Subcutaneous abdominal adipose tissue (tissue), 5 donors: ENCODE results near the gene PTPN3.

Source experiments
- H3K27ac ChIP-seq: one replicate; pipeline ENCODE4 v1.7.0; 2013; ENCODE audit warnings: low read depth, mild to moderate bottlenecking, inconsistent platforms, low read length, moderate library complexity
- H3K27me3 ChIP-seq, 5 donors: one replicate each; pipeline ENCODE4 v1.7.0; 2013; ENCODE audit warnings: low read length in 5 of 5, inconsistent platforms in 1 of 5; ENCODE audit not compliant: control insufficient read depth in 5 of 5, insufficient read depth in 4 of 5
- H3K36me3 ChIP-seq, 5 donors: one replicate each; pipeline ENCODE4 v1.7.0; 2013; ENCODE audit warnings: low read length in 5 of 5; ENCODE audit not compliant: control insufficient read depth in 5 of 5, insufficient read depth in 5 of 5
- H3K4me1 ChIP-seq, 5 donors: one replicate each; pipeline ENCODE4 v1.7.0; 2013; ENCODE audit warnings: low read length in 5 of 5, mild to moderate bottlenecking in 3 of 5, moderate library complexity in 1 of 5; ENCODE audit not compliant: control insufficient read depth in 5 of 5, insufficient read depth in 5 of 5
- H3K4me3 ChIP-seq, 5 donors: one replicate each; pipeline ENCODE4 v1.7.0; 2013; ENCODE audit warnings: low read length in 5 of 5, low read depth in 1 of 5
- H3K9ac ChIP-seq, 5 donors: one replicate each; pipeline ENCODE4 v1.7.0; 2013; ENCODE audit warnings: low read length in 5 of 5, mild to moderate bottlenecking in 4 of 5, moderate library complexity in 3 of 5
- H3K9me3 ChIP-seq, 5 donors: one replicate each; pipeline ENCODE4 v1.7.0; 2013; ENCODE audit warnings: low read length in 5 of 5; ENCODE audit not compliant: control insufficient read depth in 5 of 5
- donor health status: healthy.
- donor health status: healthy.
- donor health status: healthy.
- donor health status: healthy.
- donor health status: healthy.

PTPN3 gene

DNA sequence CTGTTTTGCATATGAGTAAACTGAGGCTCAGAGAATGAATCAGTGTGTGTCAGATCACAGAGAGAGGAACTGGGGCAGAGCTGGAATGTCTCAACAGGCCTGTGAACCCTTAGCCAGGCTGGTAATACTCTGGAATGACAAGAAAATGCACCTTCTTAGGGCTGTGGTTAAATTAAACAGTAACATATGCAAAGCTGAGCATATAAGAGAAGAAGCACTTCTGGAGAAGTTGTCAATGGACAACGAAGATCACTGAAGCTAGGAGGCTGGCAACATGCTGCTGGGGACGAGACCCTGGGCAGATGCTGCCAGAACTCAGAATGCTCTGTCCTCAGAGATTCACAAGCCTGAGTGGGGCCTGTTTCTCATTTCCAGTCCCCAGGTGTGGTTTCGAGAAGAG lies 112.6 kb downstream of the PTPN3 start:
- H3K9me3 ChIP-seq, result no peaks in the 10 kb centered on the region
- no peaks in the 10 kb centered on the region for H3K4me1 ChIP-seq
- H3K36me3 ChIP-seq, result peaks cover 5 to 92% (median 68%) of the 10 kb centered on the region in 5 donors

DNA sequence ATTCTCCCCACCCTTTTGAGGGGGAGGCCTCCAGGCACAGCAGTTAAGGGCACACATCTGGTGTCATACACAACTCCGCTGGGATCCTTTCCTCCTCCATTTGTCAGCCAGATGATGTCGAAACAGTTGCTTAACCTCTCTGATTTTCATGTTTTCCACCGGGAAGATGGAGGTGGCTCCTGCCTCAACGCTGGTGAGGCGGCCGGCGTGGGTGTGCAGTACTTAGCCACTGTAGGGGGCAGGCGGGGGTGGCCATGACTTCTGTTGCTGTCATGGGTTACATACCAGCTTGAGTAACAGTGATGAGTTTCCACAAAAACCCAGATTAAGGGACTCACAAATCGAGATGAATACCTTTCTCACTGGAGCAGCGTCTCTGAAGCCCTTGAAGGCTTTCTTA lies 114.2 kb downstream of the PTPN3 start:
- Histone ChIP-seq H3K27me3 (no peaks in the 10 kb centered on the region), H3K9me3 (no peaks in the 10 kb centered on the region), H3K4me3 (no peak overlapping the region), H3K36me3 (peaks cover 3 to 90% (median 64%) of the 10 kb centered on the region in 5 donors), H3K4me1 (no peaks in the 10 kb centered on the region), H3K27ac (no peak overlapping the region), H3K9ac (no peak overlapping the region)

More for the DNA sequence above, 112.6 kb downstream of the PTPN3 start:
- no peak overlapping the region for H3K9ac ChIP-seq
- no peak overlapping the region for H3K4me3 ChIP-seq
- no peaks in the 10 kb centered on the region for H3K27me3 ChIP-seq
- no peak overlapping the region for H3K27ac ChIP-seq

DNA sequence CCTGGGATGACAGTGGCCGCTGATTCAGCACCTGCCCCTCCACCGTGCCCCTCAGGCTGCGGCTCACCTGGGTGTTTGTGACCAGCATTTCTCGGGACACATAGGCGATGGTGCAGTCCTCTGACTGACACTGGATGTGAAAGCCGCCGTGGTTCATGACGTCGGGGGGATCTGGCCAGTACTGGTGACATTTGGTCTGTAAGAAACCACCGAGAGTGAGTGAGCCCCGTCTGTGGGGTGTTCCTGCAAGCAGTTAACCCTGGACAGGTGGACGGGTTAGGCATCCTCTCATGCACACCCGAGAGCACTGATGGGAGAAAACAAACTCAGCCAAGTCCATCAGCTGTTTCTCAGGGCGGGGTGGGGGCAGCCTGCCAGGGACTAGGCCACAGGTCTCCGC lies 114.8 kb downstream of the PTPN3 start:
- no peaks in the 10 kb centered on the region for H3K27me3 ChIP-seq
- H3K36me3 ChIP-seq, result peaks cover 0 to 88% (median 64%) of the 10 kb centered on the region in 5 donors
- H3K4me1 ChIP-seq, result no peaks in the 10 kb centered on the region
- H3K4me3 ChIP-seq, result no peak overlapping the region
- no peaks in the 10 kb centered on the region for H3K9me3 ChIP-seq
- no peak overlapping the region for H3K9ac ChIP-seq
- H3K27ac ChIP-seq, result no peak overlapping the region

DNA sequence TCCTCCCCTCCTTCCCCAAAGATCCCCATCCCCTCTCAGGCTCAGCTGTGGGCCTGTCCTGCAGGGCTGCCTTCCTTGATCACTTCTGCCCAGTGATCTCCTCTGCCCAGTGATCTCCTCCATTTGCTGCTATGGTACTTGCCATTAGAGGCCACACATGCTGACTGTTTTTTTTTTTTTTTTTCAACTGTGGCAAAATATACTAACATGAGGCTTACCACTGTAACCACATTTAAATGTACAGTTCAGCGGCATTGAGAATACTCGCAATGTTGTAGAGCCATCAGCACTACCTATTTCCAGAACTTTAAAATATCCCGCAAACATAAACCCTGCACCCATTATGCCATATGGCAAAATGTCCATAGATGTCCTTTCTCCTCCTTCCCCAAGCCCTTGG lies 115.5 kb downstream of the PTPN3 start:
- Histone ChIP-seq H3K4me3 (no peak overlapping the region), H3K36me3 (peaks cover 0 to 82% (median 58%) of the 10 kb centered on the region in 5 donors), H3K4me1 (no peaks in the 10 kb centered on the region), H3K9ac (no peak overlapping the region), H3K9me3 (no peaks in the 10 kb centered on the region), H3K27ac (no peak overlapping the region), H3K27me3 (no peaks in the 10 kb centered on the region)

DNA sequence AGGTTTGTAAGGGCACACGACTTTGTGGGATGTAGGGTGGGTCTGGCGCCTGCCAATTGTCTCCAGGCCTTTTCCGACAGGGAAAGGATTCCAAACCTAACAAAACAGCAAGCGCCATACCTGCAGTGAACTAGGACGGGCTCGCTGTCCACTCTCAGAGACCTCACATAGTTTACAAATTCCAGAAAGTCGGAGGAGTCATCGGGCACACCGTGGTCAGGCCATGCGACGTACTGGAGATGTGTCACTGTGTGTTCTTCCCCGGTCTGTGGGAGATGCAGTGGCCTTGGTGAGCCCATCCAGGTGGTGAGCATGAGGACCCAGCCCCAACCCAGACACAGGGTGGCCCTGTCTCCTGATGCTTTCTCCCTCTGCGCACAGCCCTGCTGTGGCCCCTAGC lies 115.9 kb downstream of the PTPN3 start:
- no peaks in the 10 kb centered on the region for H3K4me1 ChIP-seq
- no peak overlapping the region for H3K4me3 ChIP-seq
- no peak overlapping the region for H3K27ac ChIP-seq
- no peak overlapping the region for H3K9ac ChIP-seq
- no peaks in the 10 kb centered on the region for H3K27me3 ChIP-seq
- no peaks in the 10 kb centered on the region for H3K9me3 ChIP-seq
- H3K36me3 ChIP-seq, result peaks cover 0 to 78% (median 57%) of the 10 kb centered on the region in 5 donors

DNA sequence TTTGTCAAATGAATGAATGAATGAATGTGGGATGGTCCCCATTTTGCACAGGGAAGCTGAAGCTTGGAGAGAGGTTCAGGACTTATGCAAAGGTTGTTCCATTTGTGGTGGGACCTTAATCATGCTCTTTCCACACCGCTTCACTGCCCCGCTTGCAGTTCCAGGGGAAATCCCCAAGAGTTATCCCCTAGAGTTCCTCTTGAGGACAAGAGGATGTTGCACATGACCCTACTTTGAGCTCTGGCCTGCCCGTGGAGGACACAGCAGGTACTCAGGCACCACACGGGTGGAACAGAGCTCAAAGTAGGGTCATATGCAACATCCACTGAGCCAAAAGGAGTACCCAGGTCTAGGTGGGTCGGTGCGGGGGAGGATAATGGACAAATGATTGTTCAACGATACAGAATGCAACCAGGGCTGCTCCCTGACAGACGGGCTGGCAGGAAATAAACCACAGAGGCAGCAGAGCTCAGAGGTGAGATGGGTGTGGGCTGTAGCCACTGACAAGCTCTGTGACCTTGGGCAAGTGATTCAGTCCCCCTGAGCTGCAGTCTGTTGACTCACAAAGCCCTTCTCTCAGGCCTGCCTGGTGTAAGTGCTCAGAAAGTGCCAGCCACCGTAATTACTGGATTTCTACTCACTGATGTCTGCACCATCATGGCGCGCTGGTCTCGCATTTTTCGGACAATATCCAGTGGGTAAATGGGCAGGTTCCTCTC lies 116.9 kb downstream of the PTPN3 start:
- no peak overlapping the region for H3K4me3 ChIP-seq
- H3K4me1 ChIP-seq, result no peaks in the 10 kb centered on the region
- H3K27me3 ChIP-seq, result no peaks in the 10 kb centered on the region
- H3K27ac ChIP-seq, result no peak overlapping the region
- no peak overlapping the region for H3K9ac ChIP-seq
- no peaks in the 10 kb centered on the region for H3K9me3 ChIP-seq
- peaks cover 0 to 68% (median 46%) of the 10 kb centered on the region in 5 donors for H3K36me3 ChIP-seq

DNA sequence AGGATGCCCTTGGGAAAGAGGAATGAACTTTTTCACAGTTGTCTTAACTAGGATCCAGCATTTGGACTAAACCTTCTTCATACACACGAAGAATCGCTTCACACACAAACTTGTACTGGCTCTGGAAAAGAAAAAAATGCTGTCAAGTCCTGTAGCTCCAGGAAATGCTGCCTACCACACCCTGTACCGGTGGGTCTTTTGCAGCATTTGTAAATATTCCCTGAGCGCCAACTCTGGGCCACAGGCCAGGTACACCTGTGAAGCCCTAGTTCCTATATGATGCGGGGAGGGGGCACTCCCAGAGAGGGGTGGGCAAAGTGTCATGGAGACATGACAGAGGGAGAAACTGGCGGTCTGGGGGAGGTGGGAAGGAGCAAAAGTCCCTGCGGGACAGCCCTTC lies 118.6 kb downstream of the PTPN3 start:
- H3K9me3 ChIP-seq, result no peaks in the 10 kb centered on the region
- peaks cover 0 to 52% (median 37%) of the 10 kb centered on the region in 5 donors for H3K36me3 ChIP-seq
- H3K9ac ChIP-seq, result no peak overlapping the region
- no peak overlapping the region for H3K4me3 ChIP-seq
- H3K4me1 ChIP-seq, result no peaks in the 10 kb centered on the region
- H3K27me3 ChIP-seq, result no peaks in the 10 kb centered on the region
- H3K27ac ChIP-seq, result no peak overlapping the region

DNA sequence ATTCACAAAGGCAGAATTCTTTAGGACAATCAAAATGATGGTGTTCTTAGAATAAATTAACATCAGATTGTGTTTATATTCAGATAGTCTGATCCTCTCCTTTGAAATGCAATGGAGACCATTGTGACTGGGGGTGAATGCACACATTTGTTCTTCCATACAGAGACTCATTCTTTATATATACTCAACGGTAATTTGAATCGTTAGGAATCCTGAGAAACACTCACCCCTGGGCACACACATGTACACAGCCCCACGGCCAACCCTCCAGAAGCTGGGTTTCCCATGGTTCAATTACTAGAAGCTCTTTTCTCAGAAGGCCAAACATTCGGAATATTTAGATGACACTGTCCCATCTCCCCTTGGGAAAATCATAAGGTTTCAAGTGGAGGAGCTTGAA lies 119.8 kb downstream of the PTPN3 start:
- Histone ChIP-seq H3K9ac (no peak overlapping the region), H3K9me3 (peaks cover 0 to 1% (median 0%) of the 10 kb centered on the region in 5 donors), H3K27ac (no peak overlapping the region), H3K36me3 (peaks cover 0 to 42% (median 35%) of the 10 kb centered on the region in 5 donors), H3K4me3 (no peak overlapping the region), H3K27me3 (no peaks in the 10 kb centered on the region), H3K4me1 (no peaks in the 10 kb centered on the region)

DNA sequence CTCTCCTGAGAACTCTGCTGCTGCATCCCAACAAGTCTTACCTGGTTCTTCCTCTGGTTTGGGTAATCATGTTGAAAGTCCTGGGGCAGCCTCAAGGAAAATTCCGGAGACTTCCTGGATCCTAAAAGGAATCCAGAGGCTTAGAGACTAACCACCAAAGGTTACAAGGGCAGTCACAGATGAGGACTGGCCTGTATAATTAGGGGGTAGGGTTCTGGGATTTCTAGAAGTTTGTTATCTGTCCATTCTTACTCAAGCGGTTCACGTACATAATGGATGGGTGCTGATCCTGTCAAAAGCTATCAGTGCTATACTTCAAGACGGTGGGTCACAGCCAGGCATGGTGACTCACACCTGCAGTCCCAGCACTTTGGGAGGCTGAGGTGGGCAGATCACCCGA lies 125.9 kb downstream of the PTPN3 start:
- Histone ChIP-seq H3K9me3 (peaks cover 0 to 7% (median 3%) of the 10 kb centered on the region in 5 donors), H3K4me3 (no peak overlapping the region), H3K4me1 (no peaks in the 10 kb centered on the region), H3K27me3 (peaks cover 0 to 3% (median 0%) of the 10 kb centered on the region in 5 donors), H3K27ac (no peak overlapping the region), H3K9ac (no peak overlapping the region), H3K36me3 (peaks cover 0 to 3% (median 0%) of the 10 kb centered on the region in 5 donors)

DNA sequence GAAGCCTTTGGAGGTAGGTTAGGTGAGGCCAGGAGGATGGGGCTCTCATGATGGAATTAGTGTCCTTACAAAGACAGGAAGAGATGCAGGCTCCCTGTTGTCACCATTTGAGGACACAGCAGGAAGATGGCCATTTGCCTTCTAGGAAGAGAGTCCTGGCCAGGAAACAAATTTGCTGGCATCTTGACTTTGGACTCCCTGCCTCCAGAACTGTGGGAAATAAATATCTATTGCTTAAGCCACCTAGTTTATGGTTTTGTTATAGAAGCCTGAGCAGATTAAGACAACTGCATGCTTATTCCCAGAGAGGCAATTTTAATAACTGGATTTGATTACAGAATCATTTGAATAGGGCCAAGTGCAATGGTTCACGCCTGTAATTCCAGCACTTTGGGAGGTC lies 126.7 kb downstream of the PTPN3 start:
- Histone ChIP-seq H3K9me3 (peaks cover 0 to 7% (median 3%) of the 10 kb centered on the region in 5 donors), H3K27me3 (peaks cover 0 to 3% (median 0%) of the 10 kb centered on the region in 5 donors), H3K4me3 (no peak overlapping the region), H3K4me1 (no peaks in the 10 kb centered on the region), H3K9ac (no peak overlapping the region), H3K36me3 (peaks cover 0 to 3% (median 0%) of the 10 kb centered on the region in 5 donors), H3K27ac (no peak overlapping the region)
